ENCODE data around the gene TNRC18.

- TF ChIP-seq POLR2A (IDR thresholded peaks at IDR 0.05) (no peak), EP300 (IDR thresholded peaks at IDR 0.05) (no peak)
Measured at GRCh38 chr7:5344342-5344741, 79.3 kb downstream of the TNRC18 start.
